HG03159 (cell line): ENCODE measurements around the gene UFSP2.

ENCODE experiments used
- ATAC-seq: cut with Tn5 transposase; IDR thresholded peaks from one replicate; pipeline ENCODE4 v1.9.1; 2021; ENCODE audit warnings: mild to moderate bottlenecking, moderate library complexity; ENCODE audit not compliant: unreplicated experiment

The UFSP2 gene

GRCh38 chr4:185425647-185426352, at the start of gene UFSP2:
Gene UFSP2, minus strand, starts transcription at chr4:185425964. Its CDS starts 96 bp downstream, at chr4:185425868.
- ATAC-seq: peak; percentile 90

- no peak for ATAC-seq
Observed at GRCh38 chr4:185473247-185473646, 47.5 kb upstream of the UFSP2 start.

DNA sequence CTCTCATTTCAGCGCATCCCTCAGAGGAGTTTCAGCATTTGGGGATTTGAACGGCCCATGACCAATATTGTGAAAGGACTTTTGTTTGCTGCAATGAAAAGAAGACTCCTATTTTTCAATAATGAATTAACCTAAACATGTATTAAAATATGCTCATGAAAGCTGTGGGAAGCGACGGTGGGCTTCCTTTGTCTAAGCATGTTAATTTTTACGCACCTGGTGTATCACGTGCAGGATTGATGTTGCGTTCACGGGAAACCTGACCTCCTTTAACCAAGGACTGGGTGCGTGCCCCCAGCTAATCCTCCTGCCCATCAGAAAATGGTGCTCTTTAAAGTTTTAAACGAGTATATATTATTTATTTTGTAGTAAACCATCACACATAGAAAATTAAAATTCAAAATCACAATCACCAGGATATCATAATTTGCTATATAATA, 46.4 kb upstream of the UFSP2 start:
- peak; percentile 9 for ATAC-seq

GRCh38 chr4:185471235-185472102, 45.7 kb upstream of the UFSP2 start, which contains the start of gene CCDC110:
Gene CCDC110, minus strand, starts transcription at chr4:185471733. Its CDS starts 50 bp downstream, at chr4:185471683.
- peak; percentile 86 for ATAC-seq

- ATAC-seq: peak; percentile 25
Observed at GRCh38 chr4:185470501-185471195, 44.9 kb upstream of the UFSP2 start.

DNA sequence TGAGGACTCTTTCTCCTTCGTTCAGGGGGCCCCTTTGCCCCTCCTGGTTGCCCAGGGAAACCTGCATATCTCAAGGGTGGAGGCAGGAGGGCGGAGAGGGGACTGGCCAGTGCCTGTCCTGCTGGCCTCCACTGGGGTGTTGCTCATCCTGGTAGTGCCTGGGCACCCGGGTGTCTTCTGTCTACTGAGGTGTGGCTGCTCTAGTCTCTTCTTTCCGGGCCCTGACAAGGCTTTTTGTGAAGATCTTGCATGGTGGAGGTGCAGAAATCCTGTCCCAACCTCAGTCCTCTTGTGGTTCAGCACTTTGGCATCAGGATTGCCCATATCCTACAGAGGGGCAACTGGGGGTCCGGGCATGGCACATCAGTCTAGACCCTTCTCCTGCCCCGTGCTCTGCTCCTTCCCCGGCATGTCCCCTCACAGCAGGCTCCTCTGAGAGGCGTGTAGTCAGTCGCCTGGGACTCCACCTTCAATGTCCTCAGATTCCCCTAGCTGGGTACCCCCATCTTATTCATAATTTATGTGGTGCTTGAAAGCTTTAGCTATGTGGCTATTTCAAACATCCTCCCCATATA, 43.9 kb upstream of the UFSP2 start:
- no peak for ATAC-seq

DNA sequence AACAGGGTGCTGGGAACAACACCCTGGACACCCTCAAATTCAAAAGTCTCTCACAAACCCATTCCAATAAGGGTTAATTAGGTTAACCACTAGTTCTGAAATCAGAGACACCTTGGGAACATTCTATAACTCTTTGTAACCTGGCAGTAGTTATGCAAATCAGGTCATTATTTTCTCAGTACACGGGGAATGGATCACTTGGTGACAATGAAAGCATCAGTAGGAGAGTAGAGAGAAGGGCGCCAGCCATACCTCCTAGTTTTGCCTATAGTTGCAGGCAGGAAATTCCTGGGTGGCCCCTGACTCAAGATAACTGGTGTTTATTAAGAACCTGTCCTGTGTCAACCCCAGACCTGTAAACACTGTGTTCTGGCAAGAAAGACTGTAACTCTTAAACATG, 43.2 kb upstream of the UFSP2 start:
- no peak for ATAC-seq

GRCh38 chr4:185467991-185468390, 42.2 kb upstream of the UFSP2 start:
- no peak for ATAC-seq

- ATAC-seq: no peak
Observed at GRCh38 chr4:185467101-185467500, 41.3 kb upstream of the UFSP2 start.

GRCh38 chr4:185465707-185466106, 39.9 kb upstream of the UFSP2 start:
- ATAC-seq: no peak

DNA sequence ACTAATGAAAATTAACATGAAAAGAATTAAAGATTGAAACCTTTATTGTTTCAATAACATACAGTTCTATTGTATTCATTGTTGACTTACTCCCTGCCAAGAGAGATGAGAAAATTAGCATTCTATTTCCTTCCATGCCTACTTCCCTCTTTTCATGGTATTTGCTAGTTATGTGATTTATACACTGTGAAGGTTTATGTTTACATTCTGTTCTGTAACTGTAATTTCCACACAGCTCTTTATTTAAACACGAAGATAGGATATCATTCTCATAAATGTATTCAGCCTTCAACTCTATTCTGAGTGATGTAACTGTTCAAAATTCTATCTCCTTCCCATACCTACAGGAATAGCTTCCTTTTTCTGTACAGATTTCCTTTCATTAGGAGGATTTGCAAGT, 39.1 kb upstream of the UFSP2 start:
- ATAC-seq: no peak

DNA sequence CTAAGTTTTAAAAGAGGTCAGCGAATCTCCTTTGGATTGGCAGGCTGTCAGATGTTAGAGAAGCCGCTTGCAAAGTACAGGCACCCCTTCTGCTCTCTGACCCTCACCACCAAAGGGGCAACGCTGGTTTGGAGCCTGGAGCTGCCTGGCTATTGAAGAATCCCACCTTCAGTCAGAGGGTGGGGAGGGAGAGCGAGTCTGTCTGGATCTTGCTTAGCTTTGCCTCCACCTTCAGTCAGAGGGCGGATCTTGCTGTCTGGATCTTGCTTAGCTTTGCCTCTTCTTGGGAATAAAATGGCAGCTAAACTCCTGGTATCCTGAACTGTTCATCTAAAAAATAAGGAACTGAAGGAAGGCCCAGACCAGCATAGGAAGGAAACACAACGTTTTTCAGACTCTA, 38.4 kb upstream of the UFSP2 start:
- no peak for ATAC-seq

GRCh38 chr4:185463541-185463940, 37.8 kb upstream of the UFSP2 start:
- no peak for ATAC-seq

GRCh38 chr4:185461565-185461964, 35.8 kb upstream of the UFSP2 start:
- ATAC-seq: no peak

DNA sequence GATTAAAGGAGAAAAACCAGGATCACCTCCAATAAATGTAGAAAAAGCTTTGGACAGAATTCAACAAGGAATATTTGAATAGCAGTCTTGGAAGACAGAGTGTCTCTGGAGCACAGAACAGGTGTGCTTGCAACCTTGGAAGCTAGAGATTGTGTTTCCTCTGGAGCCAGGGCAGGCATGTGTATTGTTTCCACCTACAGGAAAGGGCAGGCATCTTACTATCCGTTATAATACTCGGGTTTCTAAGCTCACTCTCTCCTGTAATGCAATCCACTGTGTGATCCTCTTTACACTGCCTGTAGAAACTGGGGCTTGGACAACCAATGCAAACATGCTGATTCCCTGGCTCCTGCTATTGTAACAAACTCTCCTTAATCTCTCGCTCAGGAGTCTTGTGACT, 31.4 kb upstream of the UFSP2 start:
- no peak for ATAC-seq

DNA sequence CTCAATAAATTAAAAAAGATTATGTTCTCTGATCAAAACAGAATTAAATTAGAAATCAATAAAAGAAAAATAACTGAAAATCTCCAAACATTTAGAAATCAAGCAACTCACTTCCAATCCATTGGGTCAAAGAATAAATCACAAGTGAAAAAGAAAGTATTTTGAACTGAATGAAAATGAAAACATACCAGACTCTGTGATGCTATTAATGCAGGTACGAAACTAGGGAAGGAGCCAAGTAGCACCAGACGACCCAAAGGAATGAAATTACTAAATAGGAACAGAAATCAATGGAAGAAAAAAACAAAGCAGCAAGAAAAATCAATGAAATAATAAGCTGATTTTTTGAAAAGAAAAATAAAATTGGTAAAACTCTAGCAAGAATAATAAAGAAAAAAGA, 30.4 kb upstream of the UFSP2 start:
- no peak for ATAC-seq

DNA sequence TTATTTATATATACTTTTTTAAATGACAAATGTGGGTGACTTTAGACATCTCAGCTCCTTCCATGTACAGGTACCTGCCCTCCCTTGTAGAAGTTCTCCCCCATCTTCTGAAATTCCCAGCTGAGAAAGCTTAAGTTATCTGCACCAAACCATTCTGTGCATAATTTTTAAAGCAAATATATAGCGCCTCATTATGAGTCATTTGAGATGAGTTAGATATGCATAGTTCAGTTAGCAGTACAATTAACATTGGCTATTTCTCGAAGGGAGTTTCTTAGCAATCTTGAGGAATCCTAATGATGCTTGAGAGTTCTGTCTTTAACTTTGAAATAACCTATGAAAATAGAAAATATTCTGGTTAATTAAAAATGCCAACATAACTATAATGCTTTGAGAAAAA, 19.4 kb upstream of the UFSP2 start:
- ATAC-seq: no peak

GRCh38 chr4:185441479-185441878, 15.7 kb upstream of the UFSP2 start:
- no peak for ATAC-seq

DNA sequence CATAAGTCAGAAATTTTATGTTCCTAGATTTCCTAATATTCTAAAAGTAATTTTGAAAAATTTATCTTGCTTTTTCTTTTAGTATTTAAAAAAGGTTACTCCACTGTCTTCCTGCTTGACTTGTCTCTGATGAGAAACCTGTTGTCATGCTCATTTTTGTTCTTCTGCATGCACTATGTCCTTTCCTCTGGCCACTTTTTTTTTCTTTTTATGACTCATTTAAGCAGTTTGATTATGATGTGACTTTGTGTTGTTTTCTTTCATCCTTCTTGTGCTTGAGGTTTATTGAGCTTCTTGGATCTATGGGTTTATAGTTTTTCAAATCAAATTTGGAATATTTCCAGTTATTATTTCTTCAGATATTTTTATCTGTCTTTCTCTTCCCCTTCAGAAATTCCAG, 12.0 kb upstream of the UFSP2 start:
- no peak for ATAC-seq

GRCh38 chr4:185435466-185435865, 9.7 kb upstream of the UFSP2 start:
- ATAC-seq: no peak

GRCh38 chr4:185429660-185430059, 3.9 kb upstream of the UFSP2 start:
- no peak for ATAC-seq
